NCI-H1694 treated with DMSO at 0.1 percent for 48 hours (cell line): ENCODE measurements around the gene ZNG1A.
"Not testable (repeated sequence)": the region's sequence is repeated elsewhere in the genome, so short reads cannot be mapped to it uniquely, and the experiment has no call there.

Experiments
- DNase-seq: peaks from one replicate; lab custom pipeline; 2025; lab: John Stamatoyannopoulos, UW

Gene ZNG1A

DNA sequence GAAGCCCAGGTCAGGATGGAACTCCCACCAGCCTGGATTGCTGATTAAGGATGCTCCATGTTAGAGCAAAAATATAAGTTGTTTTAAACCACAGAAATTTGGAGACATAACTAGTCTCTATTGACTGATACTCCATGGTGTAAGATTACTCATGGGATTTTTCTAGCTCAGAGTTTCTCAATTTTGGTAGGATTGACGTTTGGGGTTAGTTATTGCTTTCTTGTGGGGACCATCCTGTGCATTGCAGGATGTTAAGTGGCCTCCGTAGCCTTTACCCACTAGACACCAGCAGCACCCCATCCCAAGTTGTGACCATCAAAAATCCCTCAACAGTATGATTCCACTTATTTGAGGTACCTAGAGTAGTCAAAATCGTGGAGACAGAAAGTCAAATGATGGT, 80.1 kb downstream of the ZNG1A start:
- not testable (repeated sequence) for DNase-seq

DNA sequence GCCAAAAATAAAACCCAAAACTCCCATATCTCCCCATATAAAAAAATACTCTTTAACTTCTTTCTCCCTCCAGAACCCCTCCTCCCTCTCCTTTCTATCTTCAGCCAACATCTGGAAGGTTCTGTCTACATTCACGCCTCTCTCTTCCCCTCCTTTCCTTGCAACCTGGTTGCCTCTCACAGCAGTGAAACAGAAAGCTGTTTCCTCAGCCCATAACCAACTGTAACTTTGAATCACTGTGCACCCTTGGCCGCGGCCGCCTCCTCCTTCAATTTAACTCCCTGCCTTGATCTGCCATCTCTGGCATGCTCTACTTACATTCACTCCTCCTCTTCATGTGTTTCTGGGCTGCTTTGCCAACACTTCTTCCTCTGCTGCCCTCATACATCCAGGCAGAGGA, 83.9 kb downstream of the ZNG1A start:
- not testable (repeated sequence) for DNase-seq

DNA sequence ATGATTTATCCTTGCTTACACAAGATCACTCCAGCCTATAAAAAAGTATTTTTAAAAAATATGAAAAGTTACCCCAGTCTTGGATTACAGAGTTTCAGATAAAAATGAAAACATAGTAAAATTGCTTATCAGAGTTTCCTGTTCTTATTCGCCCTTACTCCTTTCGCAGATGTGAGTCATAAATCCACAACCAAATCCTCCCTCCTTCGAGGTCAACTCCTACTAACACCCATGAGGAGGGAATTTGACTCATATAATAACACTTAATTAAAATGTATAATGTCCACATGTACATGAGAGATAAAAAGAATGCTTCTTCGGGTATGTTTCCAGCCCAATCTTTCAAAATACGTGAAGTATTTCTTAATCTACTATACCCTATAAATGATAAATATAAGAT, 84.5 kb downstream of the ZNG1A start:
- DNase-seq, result not testable (repeated sequence)

DNA sequence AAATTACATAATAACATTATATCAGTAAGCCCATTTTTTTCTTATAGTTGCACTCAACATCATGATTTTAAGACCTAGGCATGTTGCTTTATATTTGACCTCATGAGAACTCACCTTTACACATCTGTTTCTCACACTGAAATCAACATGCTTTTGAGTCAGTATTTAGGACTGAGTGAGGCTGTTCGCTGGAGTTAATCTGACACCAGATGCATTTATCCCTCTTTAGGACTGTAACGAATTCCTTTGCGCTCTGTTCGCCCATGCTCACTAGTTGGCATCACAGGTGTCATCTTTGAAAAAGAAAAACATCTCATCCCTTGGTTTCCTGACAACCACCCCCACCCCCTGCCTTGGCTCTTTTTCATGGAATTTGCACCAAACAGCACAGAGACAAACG, 84.9 kb downstream of the ZNG1A start:
- not testable (repeated sequence) for DNase-seq

DNA sequence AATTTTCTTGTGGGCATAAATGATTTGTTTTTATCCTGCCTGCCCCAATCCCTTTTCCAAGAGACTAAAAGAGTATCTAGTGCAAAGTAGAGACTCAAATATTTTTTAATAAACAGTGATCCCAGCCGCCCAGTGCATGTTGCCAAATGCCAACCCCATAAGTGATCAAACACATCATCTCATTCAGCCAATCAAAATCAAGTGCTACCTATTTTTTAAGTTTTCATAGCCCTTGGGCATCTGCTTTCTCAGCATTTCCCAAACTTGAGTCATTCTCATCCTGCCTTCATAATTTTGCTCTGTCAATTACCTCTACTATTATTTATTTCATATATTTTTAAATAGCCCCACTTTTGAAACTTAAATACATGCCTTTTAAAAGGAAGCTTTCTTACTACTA, 88.0 kb downstream of the ZNG1A start:
- not testable (repeated sequence) for DNase-seq

DNA sequence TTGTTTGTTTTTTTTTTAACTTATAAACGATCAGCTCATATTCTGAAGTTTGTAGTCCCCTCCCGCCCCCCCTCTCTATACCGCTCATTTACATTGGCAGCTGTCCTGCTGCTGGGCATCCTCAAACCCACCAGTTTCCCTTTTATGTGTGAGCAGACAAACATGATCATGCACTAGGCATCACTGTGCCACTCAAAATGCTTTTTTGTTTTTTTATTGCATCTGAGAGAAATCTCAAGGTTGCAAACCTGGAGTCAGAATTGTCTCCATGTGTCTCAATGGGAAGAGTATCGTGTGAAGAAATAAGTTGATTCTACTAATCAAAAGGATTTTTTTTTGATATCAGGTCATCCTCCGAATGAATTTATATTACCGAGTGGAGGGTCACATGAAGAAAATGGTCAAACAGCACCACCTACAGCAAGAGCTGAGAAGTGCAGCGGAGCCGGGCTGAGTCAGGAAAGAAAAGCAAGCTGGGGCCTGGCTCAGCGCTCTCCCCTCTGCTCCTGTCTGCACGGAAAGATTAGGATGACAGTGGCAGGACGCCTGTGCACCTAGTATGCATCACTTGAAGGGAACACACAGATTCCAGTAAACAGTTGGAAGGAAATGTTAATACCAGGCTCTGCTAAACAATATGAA, 90.3 kb downstream of the ZNG1A start:
- not testable (repeated sequence) for DNase-seq

DNA sequence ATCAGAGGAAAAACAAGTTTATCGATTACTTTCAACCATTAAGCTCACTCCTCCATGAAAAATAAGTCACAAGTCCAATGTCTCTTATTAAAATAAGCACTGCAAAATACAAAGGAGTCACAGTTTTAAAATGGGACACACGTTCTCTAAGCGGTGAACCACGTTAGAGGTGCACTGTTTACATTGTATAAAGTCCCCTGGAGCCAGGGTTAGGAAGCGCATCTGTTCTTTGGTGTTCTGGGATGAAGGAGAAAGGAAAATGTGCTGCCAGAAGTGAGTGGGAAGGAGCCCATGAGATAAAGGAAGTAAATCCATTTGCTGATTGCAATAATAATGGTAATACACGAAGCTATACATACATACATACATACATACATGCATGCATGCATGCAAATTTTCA, 91.0 kb downstream of the ZNG1A start:
- DNase-seq, result not testable (repeated sequence)

DNA sequence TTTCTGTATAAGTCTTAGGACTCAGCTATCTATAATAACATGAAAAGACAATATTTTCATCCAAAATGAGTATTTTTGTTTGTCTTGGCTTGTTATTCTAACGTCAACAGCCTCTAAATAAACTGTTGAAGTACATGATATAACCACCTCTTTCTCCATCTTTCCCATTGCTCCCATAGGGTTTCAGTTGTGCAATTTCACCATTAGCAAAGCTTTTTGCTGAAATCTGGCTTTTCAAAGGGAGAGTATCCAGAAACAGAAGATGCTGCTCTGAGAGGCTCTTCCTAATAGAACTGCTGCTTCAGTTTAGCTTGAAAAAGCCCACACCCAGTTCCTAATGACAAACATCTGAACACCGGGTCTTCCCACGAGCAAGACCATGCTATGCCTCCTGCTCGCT, 91.8 kb downstream of the ZNG1A start:
- DNase-seq, result not testable (repeated sequence)

DNA sequence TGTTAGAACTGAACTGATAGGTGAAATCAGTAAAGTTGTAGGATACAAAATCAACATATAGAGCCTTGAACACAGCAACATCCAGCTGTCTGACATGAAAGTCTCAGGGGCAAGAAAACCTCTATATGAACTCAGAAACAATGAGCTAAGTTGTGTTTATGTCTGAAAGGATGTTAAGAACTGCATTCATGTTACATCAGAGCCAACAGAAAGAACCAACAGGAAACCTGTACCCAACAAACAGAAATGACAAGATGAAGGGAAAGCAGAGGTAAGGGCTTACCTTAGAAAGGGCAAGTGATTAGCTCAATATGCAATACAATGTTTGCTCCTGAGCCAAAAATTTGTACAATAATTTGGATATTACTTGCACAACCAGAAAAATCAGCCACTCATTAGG, 92.2 kb downstream of the ZNG1A start:
- DNase-seq, result not testable (repeated sequence)

DNA sequence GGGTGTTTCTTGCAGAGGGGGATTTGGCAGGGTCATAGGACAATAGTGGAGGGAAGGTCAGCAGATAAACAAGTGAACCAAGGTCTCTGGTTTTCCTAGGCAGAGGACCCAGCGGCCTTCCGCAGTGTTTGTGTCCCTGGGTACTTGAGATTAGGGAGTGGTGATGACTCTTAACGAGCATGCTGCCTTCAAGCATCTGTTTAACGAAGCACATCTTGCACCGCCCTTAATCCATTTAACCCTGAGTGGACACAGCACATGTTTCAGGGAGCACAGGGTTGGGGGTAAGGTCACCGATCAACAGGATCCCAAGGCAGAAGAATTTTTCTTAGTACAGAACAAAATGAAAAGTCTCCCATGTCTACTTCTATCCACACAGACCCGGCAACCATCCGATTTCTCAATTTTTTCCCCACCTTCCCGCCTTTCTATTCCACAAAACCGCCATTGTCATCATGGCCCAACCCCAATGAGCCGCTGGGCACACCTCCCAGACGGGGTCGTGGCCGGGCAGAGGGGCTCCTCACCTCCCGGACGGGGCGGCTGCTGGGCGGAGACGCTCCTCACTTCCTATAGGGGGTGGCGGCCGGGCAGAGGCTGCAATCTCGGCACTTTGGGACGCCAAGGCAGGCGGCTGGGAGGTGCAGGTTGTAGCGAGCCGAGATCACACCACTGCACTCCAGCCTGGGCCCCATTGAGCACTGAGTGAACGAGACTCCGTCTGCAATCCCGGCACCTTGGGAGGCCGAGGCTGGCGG, 95.7 kb downstream of the ZNG1A start:
- DNase-seq, result not testable (repeated sequence)

DNA sequence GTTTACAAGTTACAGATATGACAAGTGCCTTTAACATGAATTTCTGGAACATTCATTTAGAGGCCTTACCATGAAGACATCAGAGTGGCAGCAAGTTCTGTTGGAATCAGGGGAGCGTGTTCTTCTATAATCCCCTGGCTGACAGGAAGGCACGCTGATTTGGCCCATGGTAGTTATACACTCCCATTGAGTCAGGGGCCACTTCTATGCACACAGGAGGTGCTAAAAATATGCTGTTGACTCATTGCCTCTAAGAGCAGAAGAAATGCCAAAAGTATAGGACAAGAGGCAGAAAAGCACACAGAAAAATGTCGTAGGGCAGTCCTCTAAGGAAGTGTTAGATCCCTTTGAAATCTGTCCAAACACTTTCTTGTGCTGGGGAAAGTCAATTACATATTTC, 100.5 kb downstream of the ZNG1A start:
- not testable (repeated sequence) for DNase-seq

DNA sequence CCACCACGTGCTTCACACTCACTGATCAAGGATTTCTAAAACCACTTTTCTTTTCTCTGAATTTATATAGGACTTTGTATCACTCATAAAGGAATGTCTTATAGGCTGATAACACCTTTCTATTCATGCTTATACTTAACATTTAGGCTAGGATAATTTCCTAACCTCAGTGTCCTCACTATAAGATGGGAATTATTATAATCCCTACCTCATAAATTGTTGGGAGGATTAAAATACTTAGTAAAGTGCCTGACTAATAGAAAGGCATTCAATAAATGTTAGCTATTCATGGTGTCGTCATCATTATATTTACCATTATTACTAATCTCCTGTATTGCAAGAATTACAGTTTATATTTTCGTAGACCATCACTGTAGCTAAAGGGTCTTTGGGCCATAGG, 102.5 kb downstream of the ZNG1A start:
- not testable (repeated sequence) for DNase-seq

DNA sequence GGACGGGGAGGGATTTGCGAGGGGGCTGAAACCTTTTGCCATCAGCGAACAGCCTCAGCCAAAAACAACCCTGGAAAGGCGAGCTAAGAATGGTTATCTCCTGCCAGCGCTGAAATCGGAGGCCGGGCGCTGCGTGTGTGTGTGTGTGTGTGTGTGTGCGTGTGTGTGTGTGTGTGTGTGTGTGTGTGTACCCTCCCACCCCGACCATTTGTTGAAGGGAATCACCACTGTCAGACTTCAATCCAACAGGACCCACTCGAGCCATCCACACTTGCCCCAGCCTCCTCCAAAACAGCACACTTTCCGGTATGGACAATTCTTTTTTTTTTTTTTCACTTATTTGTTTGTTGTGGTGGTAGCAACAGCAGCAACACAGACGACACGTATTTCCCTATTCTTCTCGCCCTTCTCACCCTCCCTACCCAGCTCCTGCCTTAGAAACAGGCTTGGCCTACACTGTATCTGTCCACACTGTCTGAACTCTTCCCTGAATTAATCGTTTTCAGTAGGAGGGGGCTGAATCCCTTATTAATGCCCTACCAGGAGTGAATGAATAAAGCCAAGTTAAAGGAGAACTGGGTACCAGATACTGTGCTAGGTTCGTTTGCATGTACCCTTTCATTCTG, 104.8 kb downstream of the ZNG1A start:
- not testable (repeated sequence) for DNase-seq

DNA sequence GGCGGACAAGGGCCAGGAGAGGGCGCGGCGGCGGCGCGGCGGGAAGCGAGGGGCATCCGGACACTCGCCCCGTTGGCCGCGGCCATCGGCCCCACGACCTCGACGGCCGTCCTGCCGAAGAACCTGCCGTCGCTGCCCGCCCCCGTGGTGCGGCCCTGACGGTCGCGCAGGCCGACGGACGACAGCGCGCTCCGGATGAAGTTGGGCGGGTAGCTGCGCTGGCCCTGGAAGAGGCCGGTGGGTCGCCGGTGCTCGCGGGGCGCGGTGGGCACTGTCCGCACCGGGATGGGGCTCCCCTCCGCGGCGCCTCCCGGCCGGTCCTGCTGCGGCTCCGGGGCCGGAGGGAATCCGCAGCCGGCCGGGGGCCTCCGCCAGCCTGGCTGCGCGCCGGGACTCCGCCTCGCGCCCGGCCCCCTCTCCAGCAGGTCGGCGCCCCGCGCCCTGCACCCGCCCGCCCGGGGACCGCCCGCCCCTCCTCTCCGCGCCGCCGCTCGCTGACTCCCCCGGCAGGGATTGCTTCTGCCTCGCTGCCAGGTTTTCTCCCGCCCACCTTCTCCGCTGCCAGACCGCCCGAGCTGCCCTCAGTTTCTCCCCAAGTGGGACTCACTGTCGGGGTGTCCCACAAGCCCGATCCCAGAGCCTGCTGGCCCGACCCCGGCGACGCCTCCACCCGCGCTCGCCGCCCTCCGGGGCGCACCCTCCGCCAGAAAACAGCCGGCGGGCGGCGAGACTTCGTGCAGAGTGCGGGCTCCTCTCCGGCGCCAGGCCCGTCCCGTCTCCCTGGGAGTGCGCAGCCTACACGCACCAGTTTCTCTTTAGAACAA, 105.6 kb downstream of the ZNG1A start:
- not testable (repeated sequence) for DNase-seq
